ENCODE data around the gene GDAP1L1.

- TF ChIP-seq USF2 (IDR thresholded peaks at IDR 0.05; ENCODE audit: borderline replicate concordance, low read depth, low read length) = no peak
- no peak for TF ChIP-seq EZH2phosphoT487 (IDR thresholded peaks at IDR 0.05; ENCODE audit: borderline replicate concordance, low read depth)
- no peak for TF ChIP-seq REST (IDR thresholded peaks at IDR 0.05; ENCODE audit: low read depth, low read length)
- TF ChIP-seq CHD2 (IDR thresholded peaks at IDR 0.05; ENCODE audit: low read length, partially characterized antibody) = no peak
- no peak for TF ChIP-seq YY1 (IDR thresholded peaks at IDR 0.05; ENCODE audit: low read depth)
Measured at GRCh38 chr20:44204156-44204831, 42.8 kb upstream of the GDAP1L1 start.

All from SK-N-SH (cell line).